NCI-H1417 (cell line): ENCODE results near the gene XRCC6.
"Not testable (repeated sequence)": the region's sequence is repeated elsewhere in the genome, so short reads cannot be mapped to it uniquely, and the experiment has no call there.

Experiments used
- DNase-seq, 3 experiments: peaks; one replicate each; lab custom pipeline; 2025; lab: John Stamatoyannopoulos, UW

The XRCC6 gene

DNA sequence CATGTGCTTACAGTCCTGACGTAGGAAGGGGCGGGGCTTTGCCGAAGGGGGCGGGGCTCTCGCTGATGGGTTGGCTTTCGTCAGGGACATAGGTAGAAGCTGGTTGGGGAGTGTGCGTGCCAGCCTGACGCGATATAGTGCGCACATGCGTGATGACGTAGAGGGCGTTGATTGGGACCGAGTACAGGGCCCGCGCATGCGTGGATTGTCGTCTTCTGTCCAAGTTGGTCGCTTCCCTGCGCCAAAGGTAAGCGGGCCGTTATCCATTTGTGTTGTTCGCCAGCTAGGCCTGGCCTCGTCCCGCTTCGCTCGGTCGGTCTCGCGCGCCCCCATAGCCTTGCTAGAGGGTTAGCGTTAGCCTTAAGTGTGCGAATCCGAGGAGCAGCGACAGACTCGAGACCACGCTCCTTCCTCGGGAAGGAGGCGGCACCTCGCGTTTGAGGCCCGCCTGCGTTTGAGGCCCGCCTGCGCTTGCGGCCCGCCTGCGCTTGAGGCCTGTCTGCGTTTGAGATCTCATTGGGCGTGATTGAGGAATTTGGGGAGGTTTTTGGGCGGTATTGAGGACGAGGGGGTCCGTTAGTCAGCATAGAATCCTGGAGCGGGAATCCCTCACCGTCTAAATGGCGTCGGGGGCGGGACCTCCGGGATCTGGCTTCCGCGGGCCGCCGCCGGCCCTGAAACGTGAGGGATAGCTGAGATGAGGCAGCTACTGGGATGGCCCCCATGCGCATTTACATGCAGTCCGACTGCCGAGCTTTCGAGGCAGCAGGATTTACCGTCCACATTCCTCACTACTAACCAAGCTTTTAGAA lies at the start of gene XRCC6:
XRCC6 (plus strand) TSS at position 197 of the 812 bp plus-strand sequence. CDS start 710 bp downstream, outside the sequence.
- peak; percentile 95 to 98 (median 95) for DNase-seq

DNA sequence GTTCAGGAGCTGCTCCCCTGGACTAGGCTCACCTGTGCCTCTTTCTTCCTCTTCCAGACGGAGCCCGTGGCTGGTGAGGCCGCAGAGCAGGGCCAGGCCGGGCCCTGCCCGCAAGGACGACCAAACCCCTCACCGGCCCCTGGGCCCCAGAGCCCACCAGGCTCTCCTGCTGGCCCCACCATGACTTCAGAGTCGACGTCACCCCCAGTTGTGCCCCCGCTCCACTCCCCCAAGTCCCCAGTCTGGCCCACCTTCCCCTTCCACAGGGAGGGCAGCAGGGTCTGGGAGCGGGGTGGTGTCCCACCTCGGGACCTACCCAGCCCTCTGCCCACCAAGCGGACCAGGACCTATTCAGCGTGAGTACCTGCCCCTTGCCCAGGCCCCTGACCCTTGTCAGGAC lies 49.3 kb upstream of the XRCC6 start:
- no peak for DNase-seq

DNA sequence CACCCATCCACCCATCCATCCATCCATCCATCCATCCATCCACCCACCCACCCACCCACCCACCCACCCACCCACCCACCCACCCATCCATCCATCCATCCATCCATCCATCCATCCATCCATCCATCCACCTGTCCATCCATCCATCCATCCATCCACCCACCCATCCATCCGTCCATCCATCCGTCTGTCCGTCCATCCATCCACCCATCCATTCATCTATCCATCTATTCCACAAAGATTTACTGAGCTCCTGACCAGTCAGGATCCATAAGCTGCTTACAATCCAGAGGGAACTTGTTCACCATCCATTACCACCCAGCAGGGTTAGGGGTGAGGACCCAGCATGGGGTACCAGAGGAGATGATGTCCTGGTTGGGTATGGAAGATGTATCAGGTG lies 48.8 kb upstream of the XRCC6 start:
- not testable (repeated sequence) for DNase-seq

DNA sequence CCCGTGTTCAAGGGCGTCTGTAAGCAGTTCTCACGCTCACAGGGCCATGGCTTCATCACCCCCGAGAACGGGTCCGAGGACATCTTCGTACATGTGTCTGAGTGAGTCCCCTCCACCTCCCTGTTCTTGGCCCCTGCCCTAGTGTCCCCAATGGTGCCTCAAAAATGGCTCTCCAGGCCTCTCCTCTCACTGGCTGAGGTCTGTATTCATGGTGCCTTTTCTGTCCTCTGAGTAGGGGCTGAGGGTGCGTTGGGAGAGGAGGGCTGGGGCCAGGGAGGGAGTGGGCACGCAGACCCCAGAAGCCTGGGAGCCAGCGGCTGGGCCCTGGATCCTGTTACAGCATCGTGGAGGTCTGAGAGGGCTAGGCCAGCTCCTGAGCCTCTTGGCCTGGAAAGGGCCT lies 47.4 kb upstream of the XRCC6 start:
- no peak for DNase-seq

DNA sequence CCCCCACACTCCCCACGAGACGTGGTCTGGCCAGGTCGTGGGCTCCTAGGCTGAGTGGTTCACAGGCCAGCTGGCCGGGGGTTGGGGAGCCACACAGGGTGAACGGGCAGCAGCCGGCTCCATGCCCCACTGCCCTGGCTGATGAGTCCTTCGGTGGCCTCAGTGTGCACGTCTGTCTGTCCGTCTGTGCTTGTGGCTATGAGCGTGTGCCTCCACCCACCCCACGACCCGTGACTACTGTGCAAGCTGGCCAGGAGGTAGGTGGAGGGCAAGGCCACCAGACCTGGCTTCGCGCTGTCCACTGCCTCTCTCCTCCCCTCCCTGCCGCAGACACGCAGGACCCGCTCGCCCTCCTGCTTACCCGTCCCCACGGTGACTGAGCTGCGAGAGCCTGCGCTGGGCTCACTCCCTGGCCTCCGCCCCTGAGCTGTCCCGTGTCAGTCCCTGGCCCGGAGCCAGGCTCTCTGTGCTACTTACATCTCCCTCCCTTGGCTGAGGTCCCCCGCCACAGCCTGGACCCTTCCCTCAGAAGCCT lies 46.2 kb upstream of the XRCC6 start:
- no peak for DNase-seq

DNA sequence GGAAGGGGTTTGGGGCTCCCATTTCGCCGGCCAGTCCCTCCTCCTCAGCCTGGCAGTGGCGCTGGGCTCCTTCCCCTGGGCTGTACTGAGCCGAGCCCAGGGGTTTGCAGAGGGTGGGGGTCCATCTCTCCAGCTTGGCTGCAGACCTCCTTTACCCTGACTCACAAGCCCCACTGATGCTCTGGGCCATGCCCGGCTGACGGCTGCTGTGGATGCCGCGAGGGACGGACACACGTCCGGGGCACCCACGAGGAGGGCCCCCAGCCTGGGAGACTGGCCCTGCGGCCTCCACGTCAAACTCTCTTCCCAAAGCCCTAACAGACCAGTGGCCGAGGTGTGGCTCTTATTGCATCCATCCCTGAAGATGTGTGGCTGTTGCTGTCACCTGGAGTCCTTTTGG lies 45.6 kb upstream of the XRCC6 start:
- no peak for DNase-seq

DNA sequence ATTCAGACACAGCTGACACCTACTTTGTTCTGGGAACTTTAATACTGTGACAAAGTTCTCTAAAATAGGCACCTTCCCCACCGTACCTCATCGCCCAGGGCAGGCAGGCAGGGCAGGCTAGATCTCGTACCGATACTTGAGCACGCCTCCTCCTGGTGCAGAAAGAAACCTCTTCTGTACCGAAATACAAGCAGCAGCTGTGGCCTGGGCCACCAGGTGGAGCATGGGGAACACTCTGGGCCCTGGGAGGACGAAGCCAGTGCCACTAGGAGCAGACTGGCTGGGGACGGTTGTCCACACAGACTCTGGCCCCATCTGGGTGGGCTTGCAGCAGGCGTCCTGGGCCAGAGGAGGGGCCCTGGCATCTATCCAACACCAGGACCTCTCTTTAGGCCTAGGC lies 44.2 kb upstream of the XRCC6 start:
- DNase-seq = peak in 1 of 3 experiments; percentile 12

DNA sequence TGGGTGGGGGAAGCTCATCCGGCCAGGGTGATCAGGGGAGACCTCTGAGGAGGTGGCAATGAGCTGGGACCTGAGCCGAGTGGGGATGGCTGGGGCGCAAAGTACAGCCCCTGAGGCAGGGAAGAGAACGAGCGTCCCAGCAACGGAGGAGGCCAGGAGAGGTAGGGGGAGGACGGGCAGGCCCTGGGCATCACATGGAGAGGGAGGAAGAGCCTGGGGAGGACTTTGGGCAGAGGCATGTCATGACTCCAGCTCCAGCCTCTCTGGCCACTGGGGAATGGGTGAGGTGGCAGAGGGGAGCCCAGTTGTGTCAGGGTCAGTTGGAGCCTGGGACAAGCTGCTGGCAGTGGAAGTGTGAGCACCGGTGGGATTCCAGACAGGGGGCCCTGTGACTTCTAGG lies 43.0 kb upstream of the XRCC6 start:
- no peak for DNase-seq

DNA sequence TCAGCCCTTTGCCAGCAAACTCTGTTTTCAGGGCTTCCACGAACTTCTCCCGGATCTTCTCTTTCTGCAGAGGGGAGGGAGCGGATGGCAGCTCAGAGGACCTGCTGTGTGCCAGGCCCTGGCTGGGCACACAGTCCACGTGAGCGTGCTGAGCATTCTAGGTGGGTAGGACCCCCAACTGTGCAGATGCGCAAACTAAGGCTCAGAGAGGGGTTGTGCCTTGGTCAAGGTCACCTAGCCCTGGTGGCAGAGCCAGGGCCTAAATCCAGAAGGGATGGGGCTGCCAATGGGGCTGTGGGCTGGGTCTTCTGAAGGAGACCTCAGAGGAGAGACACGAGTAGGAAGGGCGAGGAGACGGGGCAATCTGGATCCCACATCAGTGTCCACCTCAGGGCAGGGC lies 42.3 kb upstream of the XRCC6 start:
- no peak for DNase-seq

DNA sequence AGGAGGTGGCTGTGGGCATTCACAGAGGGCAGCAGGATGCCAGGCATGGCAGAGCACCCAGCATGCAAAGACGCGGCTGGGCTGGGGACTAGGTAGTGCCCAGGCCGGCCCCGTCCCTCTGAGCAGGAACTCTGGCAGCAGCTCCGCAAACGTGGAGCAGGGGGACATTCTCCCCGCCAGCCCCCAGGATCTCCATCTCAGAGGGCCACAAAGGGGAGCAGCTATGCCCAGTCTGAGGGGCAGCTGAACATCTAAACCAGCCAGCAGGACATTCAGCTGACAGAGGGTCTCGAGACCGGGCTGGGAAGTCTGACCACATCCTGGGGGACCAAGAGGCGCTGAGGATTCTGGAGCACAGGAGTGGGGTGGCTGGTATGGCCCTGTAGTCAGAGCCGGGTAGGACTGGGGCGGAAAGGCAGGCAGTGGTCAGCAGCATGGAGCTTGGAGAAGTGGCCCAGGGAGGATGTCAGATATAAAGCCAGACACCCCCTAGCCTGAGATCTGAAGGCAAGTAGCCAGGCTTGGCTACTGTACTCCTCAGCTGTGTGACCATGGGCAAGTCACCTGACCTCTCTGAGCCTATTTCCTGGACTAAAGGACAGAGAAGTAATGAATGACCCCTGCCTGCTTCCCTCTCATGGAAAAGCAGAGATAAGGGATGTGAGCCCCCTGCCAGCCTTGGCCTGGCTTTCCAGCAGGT lies 41.6 kb upstream of the XRCC6 start:
- no peak for DNase-seq

DNA sequence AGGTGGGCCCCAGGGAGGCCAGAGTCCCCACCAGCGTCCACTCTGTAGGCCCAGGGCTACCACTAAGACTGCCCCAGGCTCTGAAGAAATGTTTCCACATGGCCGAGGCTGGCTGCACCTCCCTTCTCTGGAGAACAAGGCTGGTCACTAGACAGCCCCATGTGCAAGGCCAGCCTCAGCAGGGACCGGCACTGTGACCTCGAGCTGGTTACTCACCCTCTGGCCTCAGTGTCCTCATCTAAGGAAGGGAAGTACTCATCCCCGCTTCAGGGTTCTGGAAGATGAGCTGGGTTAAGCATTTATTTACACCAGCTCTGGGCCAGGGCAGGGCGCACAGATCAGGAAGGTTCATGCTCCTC lies 41.1 kb upstream of the XRCC6 start:
- no peak for DNase-seq

DNA sequence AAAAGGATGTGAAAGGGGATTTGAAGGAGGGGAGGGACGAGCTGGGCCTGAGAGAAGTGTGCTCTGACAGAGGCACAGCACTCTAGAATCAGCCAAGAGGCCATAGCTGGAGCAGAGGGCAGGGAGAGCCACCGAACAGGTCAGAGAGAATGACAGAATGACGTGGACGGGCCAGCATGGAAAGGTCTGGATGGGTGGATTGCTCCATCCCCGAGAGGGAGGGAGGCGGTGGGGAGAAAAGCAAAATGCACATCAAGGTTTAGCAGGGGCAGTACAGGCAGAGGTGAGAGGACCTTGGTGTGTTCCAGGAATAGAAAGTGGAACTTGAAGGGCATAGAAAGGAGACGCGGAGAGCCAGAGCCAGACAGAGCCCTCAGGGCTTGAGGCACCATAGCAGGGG lies 38.4 kb upstream of the XRCC6 start:
- no peak for DNase-seq

DNA sequence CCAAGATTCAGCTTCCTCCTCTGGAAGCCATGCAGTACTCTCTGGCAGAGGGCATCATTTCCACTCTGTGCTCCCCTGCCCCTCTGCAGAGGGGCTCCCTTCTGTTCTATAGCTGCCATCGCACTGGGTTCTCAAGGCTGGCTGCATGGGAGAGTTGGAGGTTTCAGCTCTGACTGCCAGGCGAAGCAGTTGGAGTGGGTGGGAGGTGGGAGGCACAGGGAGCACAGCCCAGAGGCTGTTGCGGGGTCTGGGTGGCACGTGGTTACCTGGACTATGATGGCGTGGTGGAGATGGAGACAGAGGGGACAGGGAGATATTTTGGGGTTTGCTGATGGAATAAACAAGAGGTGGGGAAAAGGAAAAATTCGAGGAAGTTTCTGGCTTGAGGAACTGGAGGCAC lies 36.2 kb upstream of the XRCC6 start:
- DNase-seq = no peak

DNA sequence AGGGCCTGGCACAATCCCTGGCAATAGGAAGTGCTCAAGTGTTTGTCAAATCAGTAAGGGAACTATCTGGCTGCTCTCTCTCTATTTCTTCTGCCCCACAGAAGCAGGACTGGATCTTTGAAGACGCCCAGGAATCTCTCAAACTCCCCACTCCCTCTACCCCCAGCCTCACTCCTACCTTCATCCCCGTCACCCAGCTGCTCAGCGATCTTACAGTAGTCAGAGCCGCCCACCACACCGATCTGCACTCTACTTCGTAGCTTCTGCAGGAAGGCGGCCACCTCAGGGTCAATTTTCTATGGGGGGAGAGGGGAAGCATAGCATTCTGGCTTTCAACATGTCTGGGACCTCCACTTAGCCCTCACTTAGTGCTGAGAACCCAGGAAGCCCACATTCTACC lies 35.2 kb upstream of the XRCC6 start:
- no peak for DNase-seq

DNA sequence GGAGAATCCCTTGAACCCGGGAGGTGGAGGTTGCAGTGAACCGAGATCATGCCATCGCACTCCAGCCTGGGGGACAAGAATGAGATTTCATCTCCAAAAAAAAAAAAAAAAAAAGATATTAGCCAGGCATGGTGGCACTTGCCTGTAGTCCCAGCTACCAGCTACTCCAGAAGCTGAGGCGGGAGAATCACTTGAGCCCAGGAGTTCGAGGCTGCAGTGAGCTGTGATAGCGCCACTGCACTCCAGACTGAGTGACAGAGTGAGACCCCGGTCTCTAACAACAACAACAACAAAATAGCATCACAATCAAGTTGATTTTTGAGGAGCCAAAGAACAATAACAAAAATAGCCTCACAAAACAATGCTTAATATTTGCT lies 33.8 kb upstream of the XRCC6 start:
- no peak for DNase-seq

DNA sequence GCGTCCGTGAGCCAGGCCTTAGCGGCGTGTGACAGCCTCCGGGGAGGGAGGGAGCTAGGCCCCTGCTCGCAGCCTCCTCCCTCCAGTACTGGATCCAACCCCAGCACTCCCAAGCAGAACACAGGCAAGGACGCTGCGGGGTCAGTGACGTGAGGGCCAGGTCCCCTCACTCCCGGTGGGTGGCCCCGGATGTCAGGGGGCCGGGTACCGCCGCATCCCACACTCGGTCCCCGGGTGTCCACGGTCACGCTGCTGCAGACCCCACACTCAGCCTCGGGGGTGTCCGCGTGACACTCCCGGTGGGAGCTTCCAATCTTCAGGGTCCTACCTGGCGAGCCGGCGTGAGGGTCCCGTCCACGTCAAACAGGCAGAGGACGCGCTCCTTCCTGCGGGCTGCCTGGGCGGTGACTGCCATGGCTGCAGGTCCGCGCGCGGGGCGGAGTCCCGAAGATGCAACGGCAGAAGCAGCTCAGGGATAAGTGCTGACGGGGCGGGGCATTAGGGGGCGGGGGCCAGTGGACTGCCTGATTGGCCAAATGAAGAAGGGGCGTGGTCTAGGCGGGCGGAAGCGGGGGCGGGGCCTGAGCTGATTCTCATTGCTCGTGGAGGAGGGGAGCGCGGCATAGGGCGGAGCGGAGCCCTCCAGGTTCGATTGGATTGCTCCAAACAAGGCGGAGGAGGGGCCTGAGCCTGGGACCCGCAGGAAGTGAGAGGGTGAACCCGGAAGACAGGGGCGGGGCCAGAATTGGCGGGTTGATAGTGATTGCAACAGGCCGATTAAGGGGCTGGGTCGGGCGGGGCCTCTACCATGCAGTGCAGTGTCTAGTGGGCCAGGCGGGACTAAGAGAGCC lies 31.5 kb upstream of the XRCC6 start, which contains the start of gene PMM1:
PMM1 (minus strand) TSS at position 450 of the 851 bp plus-strand sequence; CDS start at position 415, 35 bp downstream.
- DNase-seq = peak; percentile 96 to 99 (median 97)

DNA sequence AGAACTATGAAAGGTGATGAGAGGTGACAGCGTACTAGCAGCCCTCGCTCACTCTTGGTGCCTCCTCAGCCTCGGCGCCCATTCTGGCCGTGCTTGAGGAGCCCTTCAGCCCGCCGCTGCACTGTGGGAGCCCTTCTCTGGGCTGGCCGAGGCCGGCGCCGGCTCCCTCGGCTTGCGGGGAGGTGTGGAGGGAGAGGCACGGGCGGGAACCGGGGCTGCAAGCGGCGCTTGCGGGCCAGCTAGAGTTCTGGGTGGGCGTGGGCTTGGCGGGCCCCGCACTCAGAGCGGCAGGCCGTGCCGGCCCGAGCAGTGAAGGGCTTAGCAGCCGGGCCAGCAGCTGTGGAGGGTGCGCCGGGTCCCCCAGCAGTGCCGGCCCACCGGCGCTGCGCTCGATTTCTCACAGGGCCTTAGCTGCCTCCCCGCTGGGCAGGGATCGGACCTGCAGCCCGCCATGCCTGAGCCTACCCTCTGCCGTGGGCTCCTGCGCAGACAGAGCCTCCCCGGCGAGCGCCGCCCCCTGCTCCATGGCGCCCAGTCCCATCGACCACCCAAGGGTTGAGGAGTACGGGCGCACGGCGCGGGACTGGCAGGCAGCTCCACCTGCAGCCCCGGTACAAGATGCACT lies 27.6 kb upstream of the XRCC6 start:
- DNase-seq = not testable (repeated sequence)

DNA sequence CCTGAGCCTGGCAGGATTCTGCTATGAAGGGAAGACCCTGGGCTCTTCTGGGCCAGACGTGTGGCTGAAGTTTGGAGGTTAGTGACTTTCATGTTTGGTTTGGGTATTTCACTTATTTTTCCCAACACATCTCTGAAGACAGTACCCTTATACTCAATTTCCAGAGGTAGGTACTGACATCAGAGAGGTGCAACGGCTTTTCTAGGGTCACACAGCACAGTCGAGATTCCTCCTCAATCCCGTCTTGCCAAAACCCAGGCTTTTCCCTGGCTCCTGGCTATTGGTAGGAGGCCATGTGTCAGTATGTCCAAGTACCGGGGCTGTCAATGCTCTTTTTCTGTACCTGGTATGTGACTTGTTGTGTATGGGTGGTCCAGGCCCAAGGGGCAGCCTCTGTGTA lies 25.4 kb upstream of the XRCC6 start:
- no peak for DNase-seq

DNA sequence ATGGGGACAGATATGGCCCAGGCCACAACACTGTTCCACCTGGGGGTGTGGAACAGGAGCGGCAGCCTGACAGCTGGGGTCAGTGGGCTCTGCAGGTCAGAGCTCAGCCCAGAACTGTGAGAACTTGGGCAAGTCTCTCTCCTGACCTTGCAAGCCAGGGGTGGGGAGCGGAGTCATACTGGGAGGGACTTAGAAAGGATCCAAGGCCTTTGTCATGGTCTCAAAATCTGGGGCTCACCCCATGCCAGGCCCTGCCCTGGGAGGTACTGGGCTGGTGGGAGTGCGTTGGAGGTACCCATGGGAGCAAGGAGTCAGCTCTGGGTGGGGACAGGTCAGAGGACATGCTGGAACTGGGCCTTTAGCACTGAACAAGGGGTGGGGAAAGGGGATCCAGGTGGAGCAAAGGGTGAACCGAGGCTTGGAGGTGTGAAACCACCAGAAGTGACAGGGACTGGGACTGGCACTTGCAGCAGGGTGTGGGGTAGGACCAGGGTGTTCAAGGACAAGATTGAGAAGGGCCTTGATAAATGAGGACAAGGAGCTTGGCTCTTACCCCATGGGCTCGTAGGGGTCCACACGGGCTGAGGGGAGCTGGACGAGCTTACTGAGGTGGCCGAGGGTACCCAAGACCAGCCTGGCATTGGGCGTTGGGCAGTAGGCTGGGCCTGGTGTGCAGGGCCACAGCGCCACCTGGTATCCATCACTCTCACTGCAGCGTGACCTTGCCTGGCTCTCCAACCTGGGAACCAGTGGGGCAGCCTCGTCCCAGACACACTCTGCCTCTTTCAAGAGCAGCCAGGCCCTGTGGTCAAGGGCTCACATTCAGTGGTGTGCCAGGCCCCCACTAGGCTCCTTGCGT lies 24.1 kb upstream of the XRCC6 start:
- peak; percentile 9 to 42 (median 25) for DNase-seq

DNA sequence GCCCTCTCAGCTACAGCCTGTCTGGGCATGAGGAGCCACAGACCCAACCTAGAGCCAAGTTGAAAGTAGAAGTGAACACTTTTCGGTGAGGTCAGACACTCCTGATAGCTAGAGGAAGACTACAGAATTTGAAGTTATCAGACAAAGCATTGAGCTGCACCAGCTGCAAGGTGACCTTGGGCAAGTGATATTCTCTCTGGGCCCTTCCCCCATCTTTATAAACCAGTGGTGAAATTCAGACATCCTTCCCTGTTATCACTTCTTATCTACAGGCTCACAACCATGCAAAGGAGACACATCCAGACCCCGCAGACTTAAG lies 23.5 kb upstream of the XRCC6 start:
- no peak for DNase-seq

DNA sequence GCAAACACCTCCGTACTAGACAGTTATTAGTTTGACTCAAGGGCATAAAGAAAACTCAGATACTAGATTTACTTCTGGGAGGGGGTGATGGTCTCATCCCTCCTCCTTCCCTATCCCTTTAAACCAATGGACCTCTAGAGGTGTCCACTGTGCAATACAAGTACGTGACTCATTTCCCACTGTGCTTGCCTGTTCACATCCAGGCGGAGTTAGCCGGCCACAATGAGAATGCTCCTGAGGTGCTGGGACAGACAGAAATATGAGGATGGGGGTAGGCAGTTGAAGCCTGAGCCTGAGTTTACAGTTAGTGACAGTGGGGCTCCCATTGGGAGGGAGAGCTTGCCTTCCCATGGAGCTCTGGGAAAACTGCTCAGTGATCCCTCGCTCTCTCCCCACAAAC lies 23.0 kb upstream of the XRCC6 start:
- DNase-seq = no peak
